Transverse colon (tissue), 4 donors: Measurements from ENCODE around the gene SNCG.

Source experiments
- EP300 ChIP-seq: sonication (generic); formaldehyde crosslinking; IDR thresholded peaks from one replicate; pipeline ENCODE4 v1.6.1; 2017; ENCODE audit warnings: antibody characterized with exemption, low read depth
- POLR2A ChIP-seq: fragments of 450-650 bp; IDR thresholded peaks from one replicate; pipeline ENCODE4 v1.6.1; 2016; ENCODE audit warnings: antibody characterized with exemption, mild to moderate bottlenecking, moderate library complexity
- POLR2AphosphoS5 ChIP-seq, 3 donors: sonication (generic); formaldehyde crosslinking; IDR thresholded peaks; one replicate each; pipeline ENCODE4 v1.6.1; 2016; ENCODE audit warnings: antibody characterized with exemption in 3 of 3
- TF ChIP-seq, protein P1 (sequence below), 5 experiments: fragments of 200-600 bp in 3 of 5; fragments of 450-650 bp in 2 of 5; sonication (generic) in 3 of 5; IDR thresholded peaks; 1 replicate in 2 of 5; 2 replicates in 3 of 5; pipeline ENCODE4 v1.5.1; 2016 to 2017; ENCODE audit warnings: antibody characterized with exemption in 5 of 5, inconsistent platforms in 3 of 5, mild to moderate bottlenecking in 2 of 5, moderate library complexity in 1 of 5

- TF ChIP-seq, protein P1, sequence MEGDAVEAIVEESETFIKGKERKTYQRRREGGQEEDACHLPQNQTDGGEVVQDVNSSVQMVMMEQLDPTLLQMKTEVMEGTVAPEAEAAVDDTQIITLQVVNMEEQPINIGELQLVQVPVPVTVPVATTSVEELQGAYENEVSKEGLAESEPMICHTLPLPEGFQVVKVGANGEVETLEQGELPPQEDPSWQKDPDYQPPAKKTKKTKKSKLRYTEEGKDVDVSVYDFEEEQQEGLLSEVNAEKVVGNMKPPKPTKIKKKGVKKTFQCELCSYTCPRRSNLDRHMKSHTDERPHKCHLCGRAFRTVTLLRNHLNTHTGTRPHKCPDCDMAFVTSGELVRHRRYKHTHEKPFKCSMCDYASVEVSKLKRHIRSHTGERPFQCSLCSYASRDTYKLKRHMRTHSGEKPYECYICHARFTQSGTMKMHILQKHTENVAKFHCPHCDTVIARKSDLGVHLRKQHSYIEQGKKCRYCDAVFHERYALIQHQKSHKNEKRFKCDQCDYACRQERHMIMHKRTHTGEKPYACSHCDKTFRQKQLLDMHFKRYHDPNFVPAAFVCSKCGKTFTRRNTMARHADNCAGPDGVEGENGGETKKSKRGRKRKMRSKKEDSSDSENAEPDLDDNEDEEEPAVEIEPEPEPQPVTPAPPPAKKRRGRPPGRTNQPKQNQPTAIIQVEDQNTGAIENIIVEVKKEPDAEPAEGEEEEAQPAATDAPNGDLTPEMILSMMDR (IDR thresholded peaks at IDR 0.05), result no peak
- TF ChIP-seq POLR2AphosphoS5 (IDR thresholded peaks at IDR 0.05) (no peak), EP300 (no peak), POLR2A (no peak)
Observed at GRCh38 chr10:86992456-86992855, 34.1 kb downstream of the SNCG start.
